ENCODE results near the gene PPP6C.
"Not testable (repeated sequence)": the region's sequence is repeated elsewhere in the genome, so short reads cannot be mapped to it uniquely, and the experiment has no call there.

The PPP6C gene

GRCh38 chr9:125189361-125190289 is at the start of gene PPP6C:
Gene PPP6C, minus strand, starts transcription at chr9:125189803. Its CDS starts 85 bp downstream, at chr9:125189718.
- DNase-seq = peak; percentile 97

DNA sequence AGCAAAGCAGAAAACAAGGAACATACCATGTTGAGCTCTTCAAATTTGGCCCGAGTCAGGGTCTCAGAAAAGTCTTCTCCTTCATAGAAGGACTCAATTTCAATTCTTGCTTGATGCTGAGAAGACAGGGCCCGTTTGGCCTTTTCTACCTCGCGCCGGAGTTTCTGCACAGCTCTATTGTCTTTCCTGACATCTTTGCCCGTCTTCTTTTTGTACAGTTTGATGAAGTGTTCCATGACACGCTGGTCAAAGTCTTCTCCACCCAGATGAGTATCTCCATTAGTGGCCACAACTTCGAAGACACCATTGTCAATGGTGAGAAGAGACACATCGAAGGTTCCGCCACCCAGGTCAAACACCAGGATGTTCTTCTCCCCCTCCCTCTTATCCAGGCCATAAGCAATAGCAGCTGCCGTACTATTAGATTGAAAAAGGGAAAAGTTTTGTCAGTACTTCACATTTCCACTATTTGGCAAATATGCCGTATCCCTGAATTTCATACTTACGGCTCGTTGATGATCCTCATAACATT is 49.4 kb upstream of the PPP6C start:
- DNase-seq = no peak

DNA sequence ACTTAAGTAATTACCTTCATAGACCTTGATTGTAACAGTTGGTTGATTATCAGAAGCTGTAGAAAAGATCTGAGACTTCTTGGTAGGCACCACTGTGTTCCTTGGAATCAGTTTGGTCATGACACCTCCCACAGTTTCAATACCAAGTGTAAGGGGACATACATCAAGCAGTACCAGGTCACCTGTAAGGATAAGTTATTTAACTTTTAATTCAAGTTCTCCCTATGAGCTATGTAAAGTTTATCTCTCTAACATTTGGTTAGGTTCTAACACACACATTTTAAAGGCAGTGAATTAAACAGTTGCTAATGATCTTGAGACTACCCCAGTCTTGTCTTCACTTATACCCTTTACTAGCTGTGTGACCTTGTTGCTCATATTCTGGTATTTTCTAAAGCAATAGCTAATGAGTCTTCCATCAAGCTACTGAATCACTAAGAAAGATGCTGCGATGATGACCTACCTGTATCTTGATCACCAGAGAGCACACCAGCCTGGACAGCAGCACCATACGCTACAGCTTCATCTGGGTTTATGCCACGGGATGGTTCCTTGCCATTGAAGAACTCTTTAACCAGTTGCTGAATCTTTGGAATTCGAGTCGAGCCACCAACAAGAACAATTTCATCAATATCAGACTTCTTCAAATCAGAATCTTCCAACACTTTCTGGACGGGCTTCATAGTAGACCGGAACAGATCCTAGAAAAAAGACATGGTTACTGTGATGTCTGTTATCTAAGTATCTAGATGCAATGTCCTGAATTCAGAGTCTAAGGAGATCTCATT is 48.7 kb upstream of the PPP6C start:
- no peak for DNase-seq

GRCh38 chr9:125236520-125237159 is 47.0 kb upstream of the PPP6C start:
- not testable (repeated sequence) for DNase-seq

DNA sequence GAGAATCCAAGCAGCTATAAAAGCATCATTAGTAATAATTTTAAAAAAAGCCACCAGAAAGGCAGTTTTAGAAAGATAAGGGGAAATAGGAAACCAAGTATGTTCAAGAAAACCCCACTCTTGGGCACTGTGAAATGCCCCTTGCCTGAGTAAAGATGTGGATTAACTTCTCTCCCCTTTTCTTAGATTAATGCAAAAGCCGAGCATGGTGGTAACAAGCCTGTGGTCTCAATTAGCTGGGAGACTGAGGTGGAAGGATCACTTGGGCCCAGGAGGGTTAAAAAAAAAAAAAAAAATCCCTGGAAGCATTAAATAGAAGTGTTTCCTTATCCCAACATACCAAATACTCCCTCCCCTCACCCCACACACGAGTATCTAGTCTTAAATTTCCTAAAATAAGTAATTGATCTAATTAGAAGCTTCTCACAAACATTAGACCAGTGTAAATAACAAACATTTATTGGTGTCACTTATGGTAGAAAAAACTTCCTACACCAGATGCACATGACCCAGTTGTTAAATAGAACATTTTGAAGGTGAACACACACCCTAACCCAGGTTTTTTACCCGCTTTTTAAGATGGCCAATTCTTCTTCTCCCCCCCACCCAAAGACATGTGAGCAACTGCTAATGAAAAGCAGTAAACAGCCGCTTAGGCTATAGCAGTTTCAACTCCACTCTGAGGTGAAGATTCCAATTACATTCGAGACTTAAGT is 46.4 kb upstream of the PPP6C start:
- no peak for DNase-seq

- not testable (repeated sequence) for DNase-seq
These were observed 44.5 kb upstream of the PPP6C start for GRCh38 chr9:125234099-125234498.

- DNase-seq = no peak
These were observed 44.1 kb upstream of the PPP6C start for GRCh38 chr9:125233678-125234077.

- DNase-seq = no peak
These were observed 38.2 kb upstream of the PPP6C start for GRCh38 chr9:125227761-125228160.

DNA sequence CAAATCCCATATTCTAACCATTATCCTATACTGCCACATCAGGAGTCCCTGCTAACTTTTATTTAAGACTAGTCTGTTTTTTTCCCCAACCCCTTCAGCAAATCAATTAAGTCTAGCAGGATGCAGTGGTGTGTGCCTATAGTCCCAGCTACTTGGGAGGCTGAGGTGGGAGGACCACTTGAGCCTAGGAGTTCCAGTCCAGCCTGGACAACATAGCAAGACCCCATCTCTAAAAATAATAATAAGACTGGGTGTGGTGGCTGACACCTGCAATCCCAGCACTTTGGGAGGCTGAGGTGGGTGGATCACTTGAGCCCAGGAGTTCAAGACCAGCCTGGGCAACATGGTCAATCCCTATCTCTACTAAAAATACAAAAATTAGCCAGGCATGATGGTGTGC is 35.3 kb upstream of the PPP6C start:
- not testable (repeated sequence) for DNase-seq

- DNase-seq = no peak
These were observed 29.0 kb upstream of the PPP6C start for GRCh38 chr9:125218621-125219020.

GRCh38 chr9:125214186-125214585 is 24.6 kb upstream of the PPP6C start:
- no peak for DNase-seq

- no peak for DNase-seq
These were observed 14.9 kb upstream of the PPP6C start for GRCh38 chr9:125204477-125204876.

DNA sequence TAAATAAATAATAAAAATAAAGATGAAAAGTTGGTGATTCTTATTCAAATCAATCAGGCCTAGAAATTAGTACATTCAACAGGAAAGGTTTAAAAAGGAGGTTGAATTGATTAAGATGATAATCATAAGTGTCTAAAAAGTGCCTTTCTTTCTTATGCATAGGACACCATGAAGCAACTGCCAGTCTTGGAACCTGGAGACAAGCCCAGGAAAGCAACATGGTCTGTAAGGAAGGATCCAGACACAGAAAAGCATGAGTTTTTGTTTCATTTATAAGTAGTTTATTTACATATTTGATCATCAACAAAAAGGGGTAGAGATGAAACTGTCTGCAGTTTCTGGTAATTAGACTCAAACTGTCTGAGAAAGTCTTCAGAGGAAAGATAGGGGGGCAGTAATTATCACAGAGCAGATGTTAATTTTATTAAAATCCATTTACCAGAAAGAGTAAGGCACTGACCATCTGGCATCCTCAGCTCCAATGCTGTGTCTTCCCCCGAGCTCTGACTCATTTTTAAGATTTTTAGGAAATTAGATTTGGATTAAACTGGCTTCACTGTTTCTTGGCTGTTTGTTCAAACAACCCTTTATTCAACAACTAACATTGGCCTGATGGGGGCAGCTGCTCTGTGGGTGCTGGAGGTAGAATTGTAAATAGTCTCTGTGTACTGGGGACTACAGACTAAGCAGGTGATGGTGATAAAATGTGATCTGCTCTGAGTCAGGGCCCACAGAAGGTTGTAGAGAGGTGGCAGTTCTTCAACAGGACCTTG is 13.4 kb upstream of the PPP6C start:
- DNase-seq = no peak

- peak; percentile 85 for DNase-seq
These were observed 10.8 kb upstream of the PPP6C start, which contains the start of gene RABEPK for GRCh38 chr9:125200216-125201047. Gene RABEPK, plus strand, starts transcription at chr9:125200542. Its CDS starts 2,472 bp downstream, at chr9:125203014.

GRCh38 chr9:125195591-125195990 is 6.0 kb upstream of the PPP6C start:
- not testable (repeated sequence) for DNase-seq

DNA sequence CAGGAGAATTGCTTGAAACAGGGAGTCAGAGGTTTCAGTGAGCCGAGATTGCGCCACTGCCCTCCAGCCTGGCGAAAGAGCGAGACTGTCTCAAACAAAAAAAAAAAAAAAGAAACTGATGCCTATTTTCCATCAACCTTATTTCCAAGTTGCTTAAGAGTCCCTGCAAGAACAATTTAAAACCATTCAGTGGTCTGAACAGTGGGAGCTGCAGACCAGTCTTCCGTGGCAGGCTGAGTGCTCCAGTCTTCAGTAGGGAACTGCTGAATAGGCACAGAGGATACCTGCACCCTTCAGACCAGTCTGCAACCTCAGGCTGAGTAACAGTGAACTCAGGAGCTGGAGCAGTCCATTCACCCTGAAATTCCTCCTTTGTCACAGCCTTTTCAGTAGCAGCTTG is 4.9 kb upstream of the PPP6C start:
- DNase-seq = not testable (repeated sequence)

- no peak for DNase-seq
These were observed 778 bp upstream of the PPP6C start for GRCh38 chr9:125190361-125190801.

DNA sequence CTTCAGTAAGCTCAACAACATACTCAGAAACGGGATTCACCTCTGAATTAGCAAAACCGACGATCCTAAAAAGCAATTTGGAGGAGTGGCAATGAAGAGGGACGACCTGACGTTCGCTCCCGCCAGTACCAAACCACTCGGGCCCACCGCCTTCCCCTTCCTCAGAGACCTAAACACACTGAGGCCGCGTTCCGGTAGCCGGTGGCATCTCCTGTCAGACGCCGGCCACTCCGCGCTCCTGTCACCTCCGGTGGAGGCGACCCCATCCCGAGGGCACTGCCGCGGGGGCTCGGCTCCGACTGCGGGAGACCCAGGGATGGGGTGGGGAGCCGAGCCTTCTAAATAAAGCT is 617 bp downstream of the PPP6C start:
- DNase-seq = peak; percentile 24

- DNase-seq = no peak
These were observed 6.0 kb downstream of the PPP6C start for GRCh38 chr9:125183561-125183960.

DNA sequence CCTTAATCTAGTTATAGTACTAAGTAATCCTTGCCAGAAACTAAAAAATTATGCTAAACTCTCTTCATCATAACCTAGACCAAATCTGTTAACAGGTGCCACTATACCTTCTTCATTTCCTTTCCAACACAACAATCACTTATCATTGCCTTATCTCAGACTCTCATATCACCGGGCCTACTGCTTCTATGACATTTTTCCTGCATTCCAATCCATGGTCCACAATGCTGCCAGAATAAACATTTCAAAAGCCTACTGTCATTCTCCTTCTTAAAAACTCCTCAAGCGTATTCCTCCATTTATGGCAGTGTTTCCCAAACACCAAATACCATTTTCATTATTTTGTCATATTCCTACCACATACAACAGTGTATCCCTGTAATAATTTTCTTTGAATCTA is 6.5 kb downstream of the PPP6C start:
- no peak for DNase-seq

All from CD4-positive, alpha-beta T cell treated with Interleukin-15 for 1 hour (primary cell).